ENCODE data around the gene HABP4. TPM values are rescaled to one million over a fixed set of nuclear protein-coding genes. Genes with fewer than 3 reads are reported as not detected.

The HABP4 gene
- polyA plus RNA-seq, 4 donors: 20.0 to 22.0 (median 21.2) TPM

DNA sequence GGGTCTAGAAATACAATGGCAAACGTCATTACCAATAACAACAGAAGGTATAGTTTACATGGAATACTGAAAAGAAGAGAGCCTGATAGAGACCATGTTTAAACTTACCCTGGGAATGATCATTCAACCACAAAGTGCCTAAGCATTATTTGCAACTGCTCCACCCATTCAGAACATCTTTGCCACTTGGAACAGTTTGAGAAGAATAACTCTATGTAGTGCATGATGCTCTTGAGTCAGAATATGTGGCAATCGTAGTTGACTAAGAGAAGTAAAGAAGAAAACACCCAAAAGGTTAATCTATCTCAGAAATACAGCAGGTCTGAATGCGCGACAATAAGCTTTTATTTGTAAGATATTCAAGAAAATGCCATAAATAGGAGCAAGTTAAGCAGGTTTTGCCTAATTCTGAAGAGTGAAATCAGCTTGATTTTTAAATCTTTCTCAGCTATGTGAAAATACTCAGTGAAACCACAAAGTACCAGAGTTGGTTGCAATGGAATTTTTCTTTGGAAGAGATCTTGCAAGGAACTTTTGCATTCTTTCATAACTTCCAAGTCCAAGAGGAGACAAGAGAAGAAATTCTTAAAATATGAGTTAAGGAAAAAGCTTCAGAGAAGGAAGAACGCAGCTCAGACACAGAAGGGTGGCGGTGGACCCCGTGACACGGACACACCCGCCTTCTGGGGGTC lies 64.3 kb downstream of the HABP4 start:
- DNase-seq (ENCODE audit: low read depth in 4 of 4, low spot score in 2 of 4): no peak

DNA sequence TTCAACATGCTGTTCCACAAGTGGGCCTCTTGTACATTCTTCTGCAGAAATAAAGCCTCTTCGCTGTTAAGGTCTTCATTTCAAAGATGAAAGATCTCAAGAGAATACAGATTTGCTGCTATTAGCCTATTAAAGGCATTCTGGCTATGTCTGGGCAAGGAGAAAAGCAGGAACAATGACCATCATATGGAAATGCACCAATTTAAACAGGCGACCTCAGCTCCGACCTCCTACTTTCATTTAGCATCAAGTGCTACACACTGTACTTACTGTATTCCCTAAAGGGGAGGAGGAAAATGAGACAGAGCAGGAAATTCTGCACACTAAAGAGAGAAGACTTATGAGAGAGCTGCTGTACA lies 64.8 kb downstream of the HABP4 start:
- DNase-seq (ENCODE audit: low read depth in 4 of 4, low spot score in 2 of 4): no peak

DNA sequence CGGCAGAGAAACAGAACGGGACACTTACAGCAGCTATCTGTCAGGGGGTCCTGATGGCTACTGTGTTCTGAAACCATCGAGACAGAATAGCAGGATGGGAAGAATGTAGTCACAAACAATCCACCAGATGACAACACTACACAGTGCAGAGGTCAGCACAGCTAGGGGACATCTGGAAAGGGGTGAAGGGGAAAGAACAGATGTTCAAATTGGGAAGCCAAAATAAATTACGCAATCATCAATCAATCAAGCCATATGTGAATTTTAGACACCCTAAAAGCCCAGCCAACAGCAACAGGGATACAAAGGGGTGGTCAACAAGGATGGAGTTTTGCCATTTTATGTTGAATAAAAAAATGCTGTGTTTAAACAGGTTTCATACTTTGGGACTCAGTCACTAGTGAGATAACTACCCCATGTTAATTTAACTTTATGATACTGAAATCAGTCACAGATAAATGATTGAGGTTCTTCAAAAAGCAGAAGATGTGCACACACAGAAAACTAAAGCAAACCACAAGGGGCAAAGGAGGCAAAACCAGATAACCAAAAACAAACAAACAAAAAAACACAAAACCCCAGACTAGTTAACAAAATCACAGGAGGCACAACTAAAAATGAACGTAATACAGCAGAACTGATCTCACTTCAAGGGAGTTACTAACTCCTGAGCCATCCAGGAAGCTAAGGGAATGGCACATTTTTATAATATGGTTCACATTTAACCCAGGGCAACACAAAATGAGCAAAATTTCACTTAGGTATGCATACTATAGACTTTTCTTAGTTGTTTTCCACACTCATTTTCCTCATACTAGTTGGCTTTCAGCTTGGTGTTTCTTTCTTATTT lies 65.9 kb downstream of the HABP4 start:
- no peak for DNase-seq (ENCODE audit: low read depth in 4 of 4, low spot score in 2 of 4)

DNA sequence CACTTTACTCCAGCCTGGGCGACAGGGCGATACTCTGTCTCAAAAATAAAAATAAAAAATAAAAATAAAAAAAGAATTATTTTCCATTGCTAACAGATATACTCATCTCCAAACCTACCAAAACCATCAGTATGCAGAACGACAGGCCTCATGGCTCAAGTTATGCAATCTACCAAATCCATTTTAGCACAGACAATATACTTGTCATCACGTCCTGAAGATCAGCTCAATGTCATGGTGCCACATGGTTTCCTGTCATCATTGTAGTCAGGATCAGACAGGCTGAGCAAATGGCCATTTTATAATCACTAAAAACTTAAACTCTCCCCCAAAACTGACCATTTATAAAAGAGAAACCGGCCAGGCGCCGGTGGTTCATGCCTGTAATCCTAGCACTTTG lies 69.1 kb downstream of the HABP4 start:
- DNase-seq (ENCODE audit: low read depth in 4 of 4, low spot score in 2 of 4): no peak

DNA sequence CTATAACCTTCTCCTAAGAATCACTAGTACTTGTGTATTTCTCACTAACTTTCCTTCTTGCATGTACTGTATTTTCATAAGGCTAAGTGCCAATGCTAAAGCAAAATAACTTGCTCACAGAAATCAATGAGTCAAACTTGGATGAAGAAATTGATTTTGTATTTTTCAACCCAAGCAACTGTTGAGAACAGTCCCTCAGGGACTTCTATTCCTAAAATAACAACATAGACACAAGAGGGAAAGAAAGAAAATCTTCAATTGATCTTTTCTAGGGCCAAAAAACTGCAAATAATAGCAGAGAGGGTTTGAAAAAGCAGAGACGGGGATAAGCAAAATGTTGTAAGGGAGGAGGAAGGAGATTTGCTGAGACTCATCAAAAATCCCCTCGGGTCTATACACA lies 69.8 kb downstream of the HABP4 start:
- no peak for DNase-seq (ENCODE audit: low read depth in 4 of 4, low spot score in 2 of 4)

DNA sequence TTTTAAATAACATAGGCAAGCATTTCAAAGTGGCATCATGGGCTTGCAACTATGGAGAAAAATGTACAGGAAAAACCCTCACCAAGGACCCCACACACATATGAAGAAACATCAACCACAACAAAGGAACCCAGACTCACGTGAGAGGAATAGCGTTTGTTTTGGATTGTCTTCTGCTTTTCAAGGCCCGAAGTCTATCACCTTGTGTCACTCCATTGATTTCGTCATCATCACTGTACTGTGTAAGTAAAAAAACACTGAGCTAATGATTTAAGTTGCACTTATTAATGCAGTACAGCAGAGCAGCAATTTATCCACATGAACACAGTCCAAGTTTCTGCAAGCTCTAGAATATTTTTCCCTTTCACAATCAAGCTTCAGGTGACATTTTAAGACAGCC lies 72.4 kb downstream of the HABP4 start:
- no peak for DNase-seq (ENCODE audit: low read depth in 4 of 4, low spot score in 2 of 4)

DNA sequence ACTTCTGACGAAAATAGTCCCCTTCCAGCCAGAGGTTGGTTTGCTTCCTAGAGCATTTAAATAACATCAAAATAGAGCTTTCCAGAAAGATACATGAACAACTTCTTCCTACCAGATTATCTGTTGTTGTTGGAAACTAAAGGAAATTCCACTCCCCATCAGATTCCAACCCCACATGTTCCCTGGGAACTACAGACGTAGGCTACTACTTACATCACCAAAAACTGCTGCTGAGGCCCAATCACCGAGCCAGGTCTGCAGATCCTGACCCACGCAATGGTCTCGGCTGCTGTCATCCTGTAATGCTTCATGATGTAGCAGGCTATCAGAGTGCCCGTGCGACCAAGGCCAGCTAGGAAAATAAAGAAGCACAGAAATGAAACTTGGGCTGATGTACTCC lies 73.4 kb downstream of the HABP4 start:
- DNase-seq (ENCODE audit: low read depth in 4 of 4, low spot score in 2 of 4): no peak

DNA sequence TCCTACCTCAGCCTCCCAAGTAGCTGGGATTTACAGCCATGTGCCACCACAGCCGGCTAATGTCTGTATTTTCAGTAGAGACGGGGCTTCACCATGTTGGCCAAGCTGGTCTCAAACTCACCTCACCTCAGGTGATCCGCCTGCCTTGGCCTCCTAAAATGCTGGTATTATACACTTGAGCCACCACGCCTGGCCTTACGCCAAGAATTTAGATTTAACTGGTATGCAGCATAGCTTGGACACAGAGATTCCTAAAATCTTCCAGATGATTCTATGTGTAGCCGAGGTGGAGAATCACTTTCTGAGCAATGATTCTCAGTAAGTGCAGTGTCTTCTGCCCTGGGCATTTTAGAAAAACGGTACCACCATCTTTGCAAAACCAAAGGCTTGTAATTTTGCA lies 74.1 kb downstream of the HABP4 start:
- no peak for DNase-seq (ENCODE audit: low read depth in 4 of 4, low spot score in 2 of 4)

DNA sequence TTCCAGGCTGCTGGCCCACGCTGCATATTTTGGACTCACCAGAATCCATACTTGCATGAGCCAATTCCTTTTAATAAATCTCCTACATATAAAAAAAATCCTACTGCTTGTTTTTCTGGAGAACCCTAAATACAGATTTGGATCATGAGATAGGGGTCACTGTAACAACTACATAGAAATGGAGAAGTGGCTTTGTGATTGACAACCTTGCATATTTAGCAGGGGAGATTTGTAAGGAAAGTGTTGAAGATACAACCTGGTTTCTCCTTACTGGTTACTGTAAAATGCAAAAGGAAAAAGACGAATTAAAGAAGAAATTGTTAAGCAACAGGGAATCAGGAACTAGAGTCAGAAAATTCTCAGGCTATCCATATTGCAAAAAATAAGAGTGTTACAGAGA lies 74.8 kb downstream of the HABP4 start:
- DNase-seq (ENCODE audit: low read depth in 4 of 4, low spot score in 2 of 4): no peak

DNA sequence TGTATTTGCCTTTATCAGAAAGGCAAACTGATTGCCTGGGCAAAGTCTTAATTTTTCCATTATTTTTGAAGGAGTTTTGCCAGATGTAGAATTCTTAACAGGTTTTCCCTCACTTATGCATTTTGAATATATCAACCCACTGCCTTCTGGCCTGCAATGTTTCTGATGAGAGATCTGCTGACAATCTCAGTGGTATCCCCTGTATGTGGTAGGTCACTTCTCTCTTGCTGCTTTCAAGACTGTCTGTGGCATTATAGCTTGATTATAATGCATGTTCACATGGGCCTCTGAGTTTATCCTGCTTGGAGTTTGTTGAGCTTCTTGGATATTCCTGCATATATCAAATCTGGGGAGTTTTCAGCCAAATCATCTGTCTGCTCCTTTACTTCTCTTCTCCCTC lies 82.2 kb downstream of the HABP4 start:
- no peak for DNase-seq (ENCODE audit: low read depth in 4 of 4, low spot score in 2 of 4)

DNA sequence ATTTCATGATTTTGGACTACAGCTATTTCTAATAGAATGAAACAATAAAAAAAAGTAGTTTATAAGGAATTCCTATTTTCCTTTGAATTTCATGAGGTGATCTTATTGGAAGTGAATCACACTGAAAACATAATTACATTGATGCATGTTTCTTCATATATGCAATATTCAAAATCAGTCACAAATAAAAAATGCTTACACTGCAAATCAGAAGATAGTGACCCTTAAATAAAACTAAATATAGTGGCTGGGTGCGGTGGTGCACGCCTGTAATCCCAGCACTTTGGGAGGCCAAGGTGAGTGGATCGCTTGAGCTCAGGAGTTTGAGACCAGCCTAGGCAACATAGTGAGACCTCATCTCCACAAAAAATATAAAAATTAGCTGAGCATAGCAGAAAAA lies 90.1 kb downstream of the HABP4 start:
- DNase-seq (ENCODE audit: low read depth in 4 of 4, low spot score in 2 of 4): no peak

Other genes with a start within 250 kb of the HABP4 start
- gene HSD17B3, start 148.0 kb upstream of the HABP4 start, polyA plus RNA-seq (ENCODE audit: insufficient read length in 4 of 4): 1 to 10 TPM in 2 of 4 donors, under 1 TPM in 2; 0.45 to 1.5 (median 0.91) TPM
- gene SLC35D2, start 66.5 kb upstream of the HABP4 start, polyA plus RNA-seq (ENCODE audit: insufficient read length in 4 of 4): 10 to 100 TPM; 34.6 to 38.7 (median 37.6) TPM
- gene ZNF367, start 31.8 kb upstream of the HABP4 start, polyA plus RNA-seq (ENCODE audit: insufficient read length in 4 of 4): 10 to 100 TPM in 2 of 4 donors, 1 to 10 TPM in 2; 9.0 to 11.8 (median 9.6) TPM
- gene CDC14B, start 169.7 kb downstream of the HABP4 start, polyA plus RNA-seq (ENCODE audit: insufficient read length in 4 of 4): 10 to 100 TPM; 23.6 to 32.9 (median 27.2) TPM
- gene PRXL2C, start 205.1 kb downstream of the HABP4 start, polyA plus RNA-seq (ENCODE audit: insufficient read length in 4 of 4): 1 to 10 TPM; 5.2 to 6.1 (median 5.7) TPM